Ascending aorta (tissue), 2 donors: Measurements from ENCODE around the gene GABRG3. TPM values are rescaled to one million over a fixed set of nuclear protein-coding genes. Genes with fewer than 3 reads are reported as not detected.

Experiments used
- DNase-seq, 2 donors: peaks; one replicate each; pipeline ENCODE4 v3.0.0-alpha.2; 2019; ENCODE audit warnings: low spot score in 2 of 2
- H3K27ac ChIP-seq, 2 donors: fragments of 200-600 bp; sonication (generic); one replicate each; pipeline ENCODE4 v1.5.1; 2016 to 2017; ENCODE audit warnings: mild to moderate bottlenecking in 1 of 2
- H3K27me3 ChIP-seq: fragments of 200-600 bp; sonication (generic); one replicate; pipeline ENCODE4 v1.5.1; 2017
- H3K36me3 ChIP-seq, 2 donors: fragments of 200-600 bp; sonication (generic); one replicate each; pipeline ENCODE4 v1.5.1; 2016
- H3K4me1 ChIP-seq, 2 donors: fragments of 200-600 bp; sonication (generic); one replicate each; pipeline ENCODE4 v1.5.1; 2016 to 2017; ENCODE audit warnings: mild to moderate bottlenecking in 1 of 2
- H3K4me3 ChIP-seq, 2 donors: fragments of 200-600 bp; sonication (generic); one replicate each; pipeline ENCODE4 v1.5.1; 2016 to 2017; ENCODE audit warnings: mild to moderate bottlenecking in 1 of 2
- H3K9me3 ChIP-seq, 2 donors: fragments of 200-600 bp; sonication (generic); one replicate each; pipeline ENCODE4 v1.5.1; 2016
- intact Hi-C: fragments of 100-400 bp; cut with DNase I; formaldehyde crosslinking; loops from one replicate; pipeline ENCODE4 v1.15.1; 2023
- total RNA-seq: library from RNA; depleted of rRNA; stranded (reverse); fragments of >200 nt; gene quantifications from one replicate; pipeline ENCODE4 v1.1.0, GENCODE V29; 2016
- TF ChIP-seq, protein P1 (sequence below), 3 experiments: fragments of 200-600 bp in 2 of 3; fragments of 450-650 bp in 1 of 3; sonication (generic) in 2 of 3; IDR thresholded peaks; one replicate each; pipeline ENCODE4 v1.5.1; 2016 to 2019; ENCODE audit warnings: antibody characterized with exemption in 3 of 3, mild to moderate bottlenecking in 1 of 3, moderate library complexity in 1 of 3

GABRG3 gene
- total RNA-seq, 1 donor from 2014 or later, result not detected

DNA sequence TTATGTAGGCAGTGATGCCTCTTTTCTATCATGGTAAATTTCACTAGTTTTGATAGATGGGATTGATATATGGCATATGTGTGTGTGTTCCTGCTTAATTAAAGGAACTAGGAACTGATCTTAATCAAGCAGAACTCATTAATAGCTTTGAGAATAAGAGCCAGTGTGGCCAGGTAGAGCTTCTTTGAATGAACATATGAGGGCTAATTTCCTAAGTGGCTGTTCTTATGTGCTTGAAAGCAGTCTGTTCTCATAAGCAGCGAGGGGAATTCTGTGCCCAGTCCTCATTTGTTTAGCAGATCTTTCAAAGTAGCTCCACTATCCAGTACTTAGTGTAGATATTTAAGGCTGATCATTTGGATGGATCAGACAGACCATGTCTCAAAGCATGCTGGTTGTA, 164.2 kb downstream of the GABRG3 start:
- Histone ChIP-seq H3K36me3 (no peaks in the 10 kb centered on the region), H3K9me3 (no peaks in the 10 kb centered on the region), H3K27me3 (no peaks in the 10 kb centered on the region), H3K27ac (no peak overlapping the region), H3K4me1 (no peaks in the 10 kb centered on the region), H3K4me3 (no peak overlapping the region)
- intact Hi-C loops, result no loop called here
- TF ChIP-seq, protein P1, sequence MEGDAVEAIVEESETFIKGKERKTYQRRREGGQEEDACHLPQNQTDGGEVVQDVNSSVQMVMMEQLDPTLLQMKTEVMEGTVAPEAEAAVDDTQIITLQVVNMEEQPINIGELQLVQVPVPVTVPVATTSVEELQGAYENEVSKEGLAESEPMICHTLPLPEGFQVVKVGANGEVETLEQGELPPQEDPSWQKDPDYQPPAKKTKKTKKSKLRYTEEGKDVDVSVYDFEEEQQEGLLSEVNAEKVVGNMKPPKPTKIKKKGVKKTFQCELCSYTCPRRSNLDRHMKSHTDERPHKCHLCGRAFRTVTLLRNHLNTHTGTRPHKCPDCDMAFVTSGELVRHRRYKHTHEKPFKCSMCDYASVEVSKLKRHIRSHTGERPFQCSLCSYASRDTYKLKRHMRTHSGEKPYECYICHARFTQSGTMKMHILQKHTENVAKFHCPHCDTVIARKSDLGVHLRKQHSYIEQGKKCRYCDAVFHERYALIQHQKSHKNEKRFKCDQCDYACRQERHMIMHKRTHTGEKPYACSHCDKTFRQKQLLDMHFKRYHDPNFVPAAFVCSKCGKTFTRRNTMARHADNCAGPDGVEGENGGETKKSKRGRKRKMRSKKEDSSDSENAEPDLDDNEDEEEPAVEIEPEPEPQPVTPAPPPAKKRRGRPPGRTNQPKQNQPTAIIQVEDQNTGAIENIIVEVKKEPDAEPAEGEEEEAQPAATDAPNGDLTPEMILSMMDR (IDR thresholded peaks at IDR 0.05), result no peak
- no peak for DNase-seq

DNA sequence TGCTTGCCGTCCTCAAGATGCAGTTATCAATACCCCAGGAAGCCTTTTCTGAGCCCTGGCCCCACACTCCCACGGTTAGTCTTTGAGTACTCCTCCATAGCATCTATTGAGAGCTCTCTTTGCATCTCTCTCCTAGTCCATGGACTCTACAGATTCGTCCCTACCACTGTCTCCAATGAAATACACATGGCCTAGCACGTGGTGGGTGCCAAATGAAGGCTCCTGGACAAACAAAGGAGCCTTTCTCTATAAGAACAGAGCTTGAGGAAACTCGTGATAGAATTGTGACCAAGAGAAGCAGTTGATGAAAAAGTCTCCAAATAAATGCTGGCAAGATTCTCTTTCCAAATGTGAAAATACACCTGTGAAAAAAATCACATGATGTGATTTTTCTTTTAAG, 166.1 kb downstream of the GABRG3 start:
- no peaks in the 10 kb centered on the region for H3K36me3 ChIP-seq
- DNase-seq, result no peak
- no peak overlapping the region for H3K27ac ChIP-seq
- no peak overlapping the region for H3K4me3 ChIP-seq
- H3K4me1 ChIP-seq, result no peaks in the 10 kb centered on the region
- TF ChIP-seq, protein P1 (IDR thresholded peaks at IDR 0.05), result no peak
- no peaks in the 10 kb centered on the region for H3K9me3 ChIP-seq
- intact Hi-C loops, result no loop called here
- no peaks in the 10 kb centered on the region for H3K27me3 ChIP-seq

DNA sequence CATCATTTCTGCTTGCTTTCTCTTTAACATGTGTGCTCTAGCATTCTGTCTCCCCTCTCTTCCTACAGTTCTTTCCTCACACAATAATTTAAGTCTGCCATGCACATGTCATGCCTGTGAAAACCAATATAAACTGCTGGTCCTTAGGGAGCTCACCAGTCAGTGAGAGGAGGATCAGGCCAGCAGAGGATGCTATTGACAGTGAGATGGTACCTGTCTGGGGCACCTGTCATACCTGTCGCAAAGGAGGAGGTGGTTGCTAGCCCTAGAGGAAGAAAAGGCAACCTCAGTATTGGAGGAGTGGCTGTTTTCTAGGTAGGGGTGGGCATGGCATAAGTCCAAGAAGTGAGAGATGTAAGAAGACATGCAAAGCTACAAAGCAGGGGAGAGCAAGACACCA, 194.6 kb downstream of the GABRG3 start:
- no peak overlapping the region for H3K4me3 ChIP-seq
- H3K27ac ChIP-seq, result no peak overlapping the region
- TF ChIP-seq, protein P1 (IDR thresholded peaks at IDR 0.05), result no peak
- no peaks in the 10 kb centered on the region for H3K27me3 ChIP-seq
- no peaks in the 10 kb centered on the region for H3K36me3 ChIP-seq
- intact Hi-C loops, result no loop called here
- DNase-seq, result no peak
- no peaks in the 10 kb centered on the region for H3K4me1 ChIP-seq
- no peaks in the 10 kb centered on the region for H3K9me3 ChIP-seq

DNA sequence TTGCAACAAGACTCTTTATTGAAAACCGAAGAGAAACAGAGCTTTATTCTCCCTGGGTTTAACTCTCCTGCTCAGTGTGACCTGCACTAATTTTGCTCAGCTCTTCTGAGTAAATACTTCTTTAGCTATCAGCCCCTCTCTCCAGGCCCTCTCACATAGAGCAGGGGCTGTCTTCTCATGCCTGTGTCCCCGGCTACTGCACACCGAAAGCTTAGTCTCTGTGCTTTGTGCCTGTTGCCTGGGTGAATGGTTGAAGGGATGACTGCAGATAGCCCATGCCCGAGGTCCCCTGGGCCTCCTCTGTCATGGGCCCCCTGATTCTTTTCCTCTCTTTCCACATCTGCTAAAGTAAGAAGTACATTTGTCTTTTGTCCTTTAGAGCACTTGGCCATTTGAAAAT, 195.9 kb downstream of the GABRG3 start:
- H3K27ac ChIP-seq, result no peak overlapping the region
- no peaks in the 10 kb centered on the region for H3K36me3 ChIP-seq
- DNase-seq, result no peak
- H3K27me3 ChIP-seq, result no peaks in the 10 kb centered on the region
- H3K4me1 ChIP-seq, result no peaks in the 10 kb centered on the region
- TF ChIP-seq, protein P1 (IDR thresholded peaks at IDR 0.05), result no peak
- no peaks in the 10 kb centered on the region for H3K9me3 ChIP-seq
- intact Hi-C loops, result no loop called here
- H3K4me3 ChIP-seq, result no peak overlapping the region

DNA sequence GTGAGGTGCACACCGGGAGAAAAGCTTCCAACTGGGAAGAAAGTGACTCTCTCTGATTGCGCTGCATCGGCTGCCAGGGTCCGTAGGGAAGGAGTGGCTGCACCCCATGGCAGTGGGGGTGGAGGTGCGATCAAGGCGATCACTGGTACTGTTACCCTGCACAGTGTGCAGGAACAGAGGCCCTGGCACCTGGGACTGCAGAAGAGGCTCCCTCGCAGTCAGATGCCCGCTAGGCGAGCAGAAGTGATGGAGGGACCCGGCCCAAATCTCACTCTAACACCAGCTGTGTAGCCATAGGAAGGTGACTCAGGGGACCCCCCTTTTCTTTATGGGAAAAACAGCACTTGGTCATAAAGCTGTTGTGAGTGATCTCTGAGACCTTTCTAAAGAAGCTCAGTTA, 196.8 kb downstream of the GABRG3 start:
- Histone ChIP-seq H3K27me3 (no peaks in the 10 kb centered on the region), H3K9me3 (no peaks in the 10 kb centered on the region), H3K27ac (no peak overlapping the region), H3K36me3 (no peaks in the 10 kb centered on the region), H3K4me3 (no peak overlapping the region), H3K4me1 (no peaks in the 10 kb centered on the region)
- TF ChIP-seq, protein P1 (IDR thresholded peaks at IDR 0.05), result no peak
- intact Hi-C loops, result no loop called here
- no peak for DNase-seq

DNA sequence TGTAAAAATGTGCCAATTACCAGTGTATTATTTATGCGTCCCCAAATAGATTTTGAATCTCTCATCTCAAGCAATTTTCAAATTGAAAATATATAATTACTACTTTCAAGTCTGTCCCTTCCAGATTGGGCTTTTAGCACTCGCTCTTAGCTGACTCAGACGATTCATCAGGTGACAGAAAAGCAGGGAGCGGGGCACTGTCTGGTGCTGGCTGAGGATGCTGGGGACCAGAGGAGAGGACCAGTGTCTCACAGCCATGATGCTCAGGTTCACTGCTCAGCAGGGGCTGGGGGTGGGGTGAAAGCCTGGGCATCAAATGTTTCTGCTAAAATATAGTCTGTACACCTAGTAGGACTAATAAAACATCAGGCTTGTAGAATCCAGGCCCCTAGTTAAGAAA, 199.9 kb downstream of the GABRG3 start:
- TF ChIP-seq, protein P1 (IDR thresholded peaks at IDR 0.05), result no peak
- no peaks in the 10 kb centered on the region for H3K4me1 ChIP-seq
- H3K4me3 ChIP-seq, result no peak overlapping the region
- intact Hi-C loops, result no loop called here
- no peaks in the 10 kb centered on the region for H3K36me3 ChIP-seq
- no peaks in the 10 kb centered on the region for H3K27me3 ChIP-seq
- H3K9me3 ChIP-seq, result no peaks in the 10 kb centered on the region
- no peak for DNase-seq
- no peak overlapping the region for H3K27ac ChIP-seq
